ENCODE measurements around the gene ZNF750. TPM values are rescaled to one million over a fixed set of nuclear protein-coding genes. Genes with fewer than 3 reads are reported as not detected.

ZNF750 gene
- total and polyA plus RNA-seq, 2 of the 13 experiments (the other 11 are each of a cell fraction or from before 2014, with no cell fraction given) = not detected

- TF ChIP-seq, protein P1, sequence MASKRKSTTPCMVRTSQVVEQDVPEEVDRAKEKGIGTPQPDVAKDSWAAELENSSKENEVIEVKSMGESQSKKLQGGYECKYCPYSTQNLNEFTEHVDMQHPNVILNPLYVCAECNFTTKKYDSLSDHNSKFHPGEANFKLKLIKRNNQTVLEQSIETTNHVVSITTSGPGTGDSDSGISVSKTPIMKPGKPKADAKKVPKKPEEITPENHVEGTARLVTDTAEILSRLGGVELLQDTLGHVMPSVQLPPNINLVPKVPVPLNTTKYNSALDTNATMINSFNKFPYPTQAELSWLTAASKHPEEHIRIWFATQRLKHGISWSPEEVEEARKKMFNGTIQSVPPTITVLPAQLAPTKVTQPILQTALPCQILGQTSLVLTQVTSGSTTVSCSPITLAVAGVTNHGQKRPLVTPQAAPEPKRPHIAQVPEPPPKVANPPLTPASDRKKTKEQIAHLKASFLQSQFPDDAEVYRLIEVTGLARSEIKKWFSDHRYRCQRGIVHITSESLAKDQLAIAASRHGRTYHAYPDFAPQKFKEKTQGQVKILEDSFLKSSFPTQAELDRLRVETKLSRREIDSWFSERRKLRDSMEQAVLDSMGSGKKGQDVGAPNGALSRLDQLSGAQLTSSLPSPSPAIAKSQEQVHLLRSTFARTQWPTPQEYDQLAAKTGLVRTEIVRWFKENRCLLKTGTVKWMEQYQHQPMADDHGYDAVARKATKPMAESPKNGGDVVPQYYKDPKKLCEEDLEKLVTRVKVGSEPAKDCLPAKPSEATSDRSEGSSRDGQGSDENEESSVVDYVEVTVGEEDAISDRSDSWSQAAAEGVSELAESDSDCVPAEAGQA (IDR thresholded peaks at IDR 0.05; ENCODE audit: low read depth) = no peak
- TF ChIP-seq, protein P1 (CRISPR knock-in tag; IDR thresholded peaks at IDR 0.05; ENCODE audit: borderline replicate concordance) = no peak
- TF ChIP-seq, protein P2, sequence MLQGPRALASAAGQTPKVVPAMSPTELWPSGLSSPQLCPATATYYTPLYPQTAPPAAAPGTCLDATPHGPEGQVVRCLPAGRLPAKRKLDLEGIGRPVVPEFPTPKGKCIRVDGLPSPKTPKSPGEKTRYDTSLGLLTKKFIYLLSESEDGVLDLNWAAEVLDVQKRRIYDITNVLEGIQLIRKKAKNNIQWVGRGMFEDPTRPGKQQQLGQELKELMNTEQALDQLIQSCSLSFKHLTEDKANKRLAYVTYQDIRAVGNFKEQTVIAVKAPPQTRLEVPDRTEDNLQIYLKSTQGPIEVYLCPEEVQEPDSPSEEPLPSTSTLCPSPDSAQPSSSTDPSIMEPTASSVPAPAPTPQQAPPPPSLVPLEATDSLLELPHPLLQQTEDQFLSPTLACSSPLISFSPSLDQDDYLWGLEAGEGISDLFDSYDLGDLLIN (CRISPR knock-in tag; IDR thresholded peaks at IDR 0.05; ENCODE audit: borderline replicate concordance) = no peak
- TF ChIP-seq, protein P3, sequence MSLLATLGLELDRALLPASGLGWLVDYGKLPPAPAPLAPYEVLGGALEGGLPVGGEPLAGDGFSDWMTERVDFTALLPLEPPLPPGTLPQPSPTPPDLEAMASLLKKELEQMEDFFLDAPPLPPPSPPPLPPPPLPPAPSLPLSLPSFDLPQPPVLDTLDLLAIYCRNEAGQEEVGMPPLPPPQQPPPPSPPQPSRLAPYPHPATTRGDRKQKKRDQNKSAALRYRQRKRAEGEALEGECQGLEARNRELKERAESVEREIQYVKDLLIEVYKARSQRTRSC (CRISPR knock-in tag; IDR thresholded peaks at IDR 0.05; ENCODE audit: low read depth) = no peak
- TF ChIP-seq HDAC2 (CRISPR knock-in tag; IDR thresholded peaks at IDR 0.05) = no peak
- no peak for TF ChIP-seq RERE (CRISPR knock-in tag; IDR thresholded peaks at IDR 0.05; ENCODE audit: low read depth)
- no peak for TF ChIP-seq MAFF (IDR thresholded peaks at IDR 0.05; ENCODE audit: low read depth, low read length)
- TF ChIP-seq MZF1 (CRISPR knock-in tag; IDR thresholded peaks at IDR 0.05; ENCODE audit: borderline replicate concordance) = no peak
- no peak for TF ChIP-seq U2AF2 (IDR thresholded peaks at IDR 0.05; ENCODE audit: low read depth, low read length)
- peak; percentile 78 for TF ChIP-seq MAX (IDR thresholded peaks at IDR 0.05)
- TF ChIP-seq, protein P4, sequence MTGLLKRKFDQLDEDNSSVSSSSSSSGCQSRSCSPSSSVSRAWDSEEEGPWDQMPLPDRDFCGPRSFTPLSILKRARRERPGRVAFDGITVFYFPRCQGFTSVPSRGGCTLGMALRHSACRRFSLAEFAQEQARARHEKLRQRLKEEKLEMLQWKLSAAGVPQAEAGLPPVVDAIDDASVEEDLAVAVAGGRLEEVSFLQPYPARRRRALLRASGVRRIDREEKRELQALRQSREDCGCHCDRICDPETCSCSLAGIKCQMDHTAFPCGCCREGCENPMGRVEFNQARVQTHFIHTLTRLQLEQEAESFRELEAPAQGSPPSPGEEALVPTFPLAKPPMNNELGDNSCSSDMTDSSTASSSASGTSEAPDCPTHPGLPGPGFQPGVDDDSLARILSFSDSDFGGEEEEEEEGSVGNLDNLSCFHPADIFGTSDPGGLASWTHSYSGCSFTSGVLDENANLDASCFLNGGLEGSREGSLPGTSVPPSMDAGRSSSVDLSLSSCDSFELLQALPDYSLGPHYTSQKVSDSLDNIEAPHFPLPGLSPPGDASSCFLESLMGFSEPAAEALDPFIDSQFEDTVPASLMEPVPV (CRISPR knock-in tag; IDR thresholded peaks at IDR 0.05) = no peak
- no peak for TF ChIP-seq GATAD1 (CRISPR knock-in tag; IDR thresholded peaks at IDR 0.05)
Measured at GRCh38 chr17:82888583-82889495, 49.0 kb upstream of the ZNF750 start (continued).
